C4-2B (cell line): Measurements from ENCODE around the gene OR52B6.

Experiments
- H3K27ac ChIP-seq: fragments of 450-650 bp; 2 replicates; pipeline ENCODE4 v1.5.1; 2017
- CTCF ChIP-seq: fragments of 450-650 bp; conservative IDR thresholded peaks from 2 replicates; pipeline ENCODE4 v1.5.1; 2017; ENCODE audit warnings: mild to moderate bottlenecking
- ZFX ChIP-seq: fragments of 450-650 bp; IDR thresholded peaks from 2 replicates; pipeline ENCODE4 v1.6.1; 2017

Gene OR52B6, protein sequence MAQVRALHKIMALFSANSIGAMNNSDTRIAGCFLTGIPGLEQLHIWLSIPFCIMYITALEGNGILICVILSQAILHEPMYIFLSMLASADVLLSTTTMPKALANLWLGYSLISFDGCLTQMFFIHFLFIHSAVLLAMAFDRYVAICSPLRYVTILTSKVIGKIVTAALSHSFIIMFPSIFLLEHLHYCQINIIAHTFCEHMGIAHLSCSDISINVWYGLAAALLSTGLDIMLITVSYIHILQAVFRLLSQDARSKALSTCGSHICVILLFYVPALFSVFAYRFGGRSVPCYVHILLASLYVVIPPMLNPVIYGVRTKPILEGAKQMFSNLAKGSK

DNA sequence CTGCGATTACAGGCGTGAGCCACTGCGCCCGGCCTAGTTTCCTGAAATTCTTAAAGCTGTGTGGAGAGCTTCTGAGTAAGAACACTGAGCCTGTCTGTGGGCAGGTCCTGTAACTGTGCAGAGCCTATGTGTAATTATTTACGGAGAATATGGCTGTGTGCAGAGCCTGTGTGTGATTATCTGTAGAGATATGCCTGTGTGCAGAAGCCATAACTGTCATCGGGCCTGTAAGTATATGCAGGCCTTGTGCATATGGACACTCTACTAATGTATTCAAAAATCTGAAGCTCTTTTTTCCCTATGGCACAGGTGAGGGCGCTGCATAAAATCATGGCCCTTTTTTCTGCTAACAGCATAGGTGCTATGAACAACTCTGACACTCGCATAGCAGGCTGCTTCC lies at the start of gene OR52B6:
TSS of gene OR52B6 (plus strand) at position 301 of the 400 bp plus-strand sequence. CDS start at position 301, 0 bp downstream.
- H3K27ac ChIP-seq = no peak within 1 kb of the TSS
- no peak for TF ChIP-seq ZFX

DNA sequence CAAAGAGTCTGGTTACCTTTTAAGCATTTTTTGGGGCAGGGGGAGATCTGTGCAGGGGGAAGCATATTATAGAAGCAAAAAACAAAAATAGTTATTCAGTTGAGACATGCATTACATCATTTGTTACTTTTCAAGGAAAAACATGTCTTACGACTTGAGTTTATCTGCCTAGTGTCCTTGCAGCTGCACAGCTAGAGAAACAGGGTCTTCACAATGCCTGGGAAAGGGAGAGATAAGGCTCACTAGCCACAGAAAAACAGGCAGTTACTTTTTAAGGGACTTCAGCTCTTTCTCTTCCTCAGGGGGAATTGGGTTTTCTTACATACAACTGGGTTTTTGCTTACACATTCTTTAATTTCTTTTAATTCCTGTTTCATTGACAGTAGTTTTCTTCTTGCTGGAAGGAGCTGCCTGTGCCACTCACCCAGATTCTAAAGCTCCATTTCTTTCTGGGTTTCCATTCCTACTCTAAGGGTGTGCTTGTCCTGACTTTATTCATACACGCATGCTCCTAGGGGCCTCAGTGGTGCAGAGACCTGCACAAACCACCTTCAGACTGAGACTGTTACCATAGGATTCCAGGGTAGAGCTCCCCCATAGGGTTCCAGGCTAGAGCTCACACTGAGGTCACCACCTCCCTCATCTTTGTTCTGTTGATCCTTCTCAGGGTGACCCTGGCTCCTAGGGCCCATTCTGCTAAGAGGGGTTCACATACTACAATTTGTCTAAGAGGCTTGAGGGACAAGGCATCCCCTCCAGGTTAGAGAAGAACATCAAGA lies 49.4 kb upstream of the OR52B6 start:
- TF ChIP-seq CTCF (no peak), ZFX (no peak)
- H3K27ac ChIP-seq = no peak overlapping the region

DNA sequence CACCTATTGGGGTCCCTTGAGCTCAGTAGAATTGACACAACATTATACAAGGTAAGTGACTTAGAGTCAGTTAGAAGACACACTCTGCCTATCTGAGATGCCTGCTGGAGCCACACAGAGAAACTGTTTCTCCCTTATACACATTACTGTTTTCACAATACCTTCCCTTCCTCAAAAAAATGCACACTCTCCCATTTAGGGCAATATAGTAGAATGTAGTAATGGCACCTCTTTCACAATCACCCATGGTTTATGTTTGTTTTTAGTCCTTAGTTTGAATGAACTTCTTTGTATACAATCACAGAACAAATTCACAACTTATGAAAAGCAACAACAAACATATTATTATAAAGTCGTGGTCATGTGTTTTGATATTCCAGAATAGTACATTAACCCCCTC lies 46.6 kb upstream of the OR52B6 start:
- H3K27ac ChIP-seq = no peak overlapping the region
- TF ChIP-seq ZFX (no peak), CTCF (no peak)

GRCh38 chr11:5536482-5536881 lies 44.2 kb upstream of the OR52B6 start:
- TF ChIP-seq ZFX = no peak
- TF ChIP-seq CTCF = no peak
- no peak overlapping the region for H3K27ac ChIP-seq

GRCh38 chr11:5541427-5541826 lies 39.2 kb upstream of the OR52B6 start:
- TF ChIP-seq CTCF (no peak), ZFX (no peak)
- H3K27ac ChIP-seq = no peak overlapping the region

DNA sequence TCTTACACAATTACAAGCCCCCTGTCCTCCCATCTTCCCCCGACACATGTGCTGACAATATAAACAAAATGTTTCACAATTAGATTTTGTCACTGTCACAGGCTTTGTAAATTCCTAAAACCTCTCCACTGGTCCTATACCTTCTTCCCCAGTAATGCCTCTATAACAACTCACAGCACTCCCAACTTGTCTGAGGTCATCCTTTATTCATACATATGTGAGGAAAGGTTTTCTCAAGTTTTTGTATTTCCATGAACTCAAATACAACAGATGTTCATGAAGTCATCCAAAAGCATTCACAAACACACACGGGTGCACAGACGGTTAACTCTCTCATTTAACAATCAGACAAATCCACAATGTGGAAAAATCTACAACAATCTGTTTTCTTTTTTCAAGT lies 34.2 kb upstream of the OR52B6 start:
- H3K27ac ChIP-seq = no peak overlapping the region

GRCh38 chr11:5547982-5548381 lies 32.7 kb upstream of the OR52B6 start:
- TF ChIP-seq CTCF = no peak
- TF ChIP-seq ZFX = no peak
- no peak overlapping the region for H3K27ac ChIP-seq

More for the DNA sequence above, 34.2 kb upstream of the OR52B6 start:
- no peak for TF ChIP-seq ZFX
- TF ChIP-seq CTCF = no peak
